NCI-H748 (cell line): ENCODE measurements around the gene JADE2.
"Not testable (repeated sequence)": the region's sequence is repeated elsewhere in the genome, so short reads cannot be mapped to it uniquely, and the experiment has no call there.

ENCODE experiments used
- DNase-seq: peaks from one replicate; lab custom pipeline; 2025; ENCODE audit not compliant: unreplicated experiment; lab: John Stamatoyannopoulos, UW

Gene JADE2

DNA sequence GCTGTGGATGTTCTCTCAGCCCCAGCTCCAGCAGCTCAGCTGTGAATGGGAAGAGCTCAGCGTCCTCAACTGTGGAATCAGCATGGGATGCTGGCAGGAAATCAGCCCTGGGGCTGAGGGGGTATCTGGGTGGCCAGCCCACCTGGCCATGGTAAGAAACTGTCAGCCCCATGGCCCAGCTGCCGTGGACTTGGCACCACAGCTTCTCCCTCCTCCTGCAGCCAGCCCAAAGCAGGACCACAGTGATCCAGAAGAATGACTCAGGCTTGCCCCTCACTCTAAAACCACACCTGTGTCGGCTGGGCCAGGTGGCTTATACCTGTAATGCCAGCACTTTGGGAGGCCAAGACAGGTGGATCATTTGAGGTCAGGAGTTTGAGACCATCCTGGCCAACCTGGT, 59.2 kb downstream of the JADE2 start:
- DNase-seq: no peak

DNA sequence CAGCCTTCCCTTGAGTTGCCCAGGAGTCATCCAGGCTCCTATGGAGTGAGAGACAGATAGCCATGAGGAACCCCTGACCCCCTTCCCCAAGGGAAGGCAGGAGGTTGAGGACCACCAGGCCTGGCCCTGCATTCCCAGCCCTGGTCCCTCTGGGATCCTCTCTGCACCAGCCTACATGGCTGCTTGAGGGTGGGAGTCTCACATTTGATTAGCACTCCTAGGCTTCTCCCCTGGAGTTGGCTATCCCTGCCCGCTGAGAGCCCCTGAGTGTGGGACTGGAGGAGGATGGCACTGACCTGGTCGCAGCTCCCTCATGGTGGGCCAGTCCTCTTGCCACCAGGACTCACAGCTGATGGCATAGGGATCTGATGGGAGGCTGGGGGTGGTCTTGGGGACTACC, 60.5 kb downstream of the JADE2 start:
- no peak for DNase-seq

DNA sequence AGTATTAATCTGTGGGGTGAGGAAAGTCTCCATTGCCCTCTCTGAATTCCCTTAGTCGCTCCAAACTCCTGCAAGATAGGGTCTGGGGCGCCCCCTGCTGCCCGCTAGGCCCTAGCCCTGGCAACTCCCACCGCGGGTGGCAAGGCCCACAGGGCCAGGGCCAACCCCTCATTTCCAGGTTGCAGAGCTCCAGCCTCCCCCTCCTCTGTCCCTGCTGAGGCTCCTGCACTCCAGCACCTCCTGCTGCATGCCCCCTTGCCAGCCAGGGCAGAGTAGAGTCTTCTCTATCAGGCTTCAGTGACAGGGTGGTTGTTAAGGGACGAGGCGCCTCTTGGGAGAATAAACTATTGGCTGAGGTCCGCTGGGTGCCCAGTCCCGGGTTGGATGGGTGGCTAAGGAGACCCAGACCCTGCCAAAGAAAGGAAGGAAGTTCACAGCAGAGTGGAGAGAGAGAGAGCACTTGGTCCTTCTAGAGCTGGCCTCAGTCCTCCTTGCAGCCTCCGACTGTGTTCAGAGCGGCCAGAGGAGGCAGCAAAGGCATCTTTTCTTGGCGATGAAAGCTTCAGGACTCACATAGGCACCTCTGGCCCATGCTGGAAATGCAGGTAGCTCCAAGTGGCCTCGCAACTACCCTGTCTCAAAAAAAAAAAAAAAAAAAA, 61.5 kb downstream of the JADE2 start:
- peak; percentile 50 for DNase-seq

DNA sequence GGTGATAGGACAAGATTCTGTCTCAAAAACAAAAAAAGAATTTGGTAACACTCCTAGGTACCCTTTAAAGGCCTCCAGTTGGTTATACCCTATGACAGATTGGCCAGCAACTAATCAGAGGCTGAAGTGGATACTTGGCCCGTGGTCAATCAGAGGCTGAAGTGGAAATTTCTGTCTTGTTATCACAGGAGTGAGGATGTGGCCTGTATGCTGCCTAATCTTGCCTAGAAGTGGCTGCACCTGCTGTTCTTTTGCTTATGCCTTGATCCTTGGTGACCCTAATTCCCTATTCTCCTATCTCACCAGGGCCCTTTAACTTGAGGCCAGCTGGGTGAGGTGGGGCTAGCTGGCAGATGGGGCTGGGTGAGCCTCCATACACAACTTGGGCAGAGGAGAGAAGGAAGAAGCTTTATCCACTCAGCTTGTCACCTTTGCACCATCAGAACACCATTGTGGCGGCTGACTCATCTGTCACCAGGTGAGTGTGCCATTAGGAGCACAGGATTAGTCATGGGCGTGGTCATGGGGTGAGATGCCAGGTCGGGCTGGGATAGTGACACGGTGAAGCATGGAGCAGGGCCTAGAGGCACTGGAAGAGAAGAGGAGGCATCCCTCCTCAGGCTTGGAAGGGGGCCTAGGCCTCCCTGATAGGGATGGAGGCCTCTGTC, 65.7 kb downstream of the JADE2 start:
- DNase-seq: no peak

DNA sequence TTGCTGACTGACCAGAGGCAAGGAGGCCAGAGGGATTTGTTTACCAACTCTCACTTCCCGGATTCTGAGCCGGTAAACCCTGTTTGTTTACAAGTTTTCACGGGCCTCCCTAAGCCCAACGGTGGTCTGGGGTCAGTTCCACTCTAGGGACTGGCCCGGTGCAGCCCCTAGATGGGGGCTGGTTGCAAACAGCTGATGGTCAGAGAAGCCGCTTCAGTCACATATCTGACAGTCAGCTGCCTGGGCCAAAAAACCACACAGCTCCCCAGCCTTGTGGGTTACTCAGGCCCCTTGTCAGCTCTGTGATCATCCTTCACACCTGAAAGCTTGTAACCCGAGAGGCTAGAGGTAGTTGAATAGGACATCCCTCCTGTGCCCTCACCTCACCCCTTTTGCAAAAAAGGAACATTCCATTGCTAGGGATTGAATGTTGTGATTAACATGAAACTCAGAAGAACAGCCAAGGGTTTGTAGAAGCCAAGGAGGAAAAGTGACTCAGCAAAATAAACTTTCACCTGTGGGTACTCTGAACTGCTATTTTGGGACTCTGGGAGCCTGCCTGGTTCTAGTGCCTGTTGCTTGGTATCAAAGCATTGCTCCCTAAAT, 66.8 kb downstream of the JADE2 start:
- DNase-seq: no peak

DNA sequence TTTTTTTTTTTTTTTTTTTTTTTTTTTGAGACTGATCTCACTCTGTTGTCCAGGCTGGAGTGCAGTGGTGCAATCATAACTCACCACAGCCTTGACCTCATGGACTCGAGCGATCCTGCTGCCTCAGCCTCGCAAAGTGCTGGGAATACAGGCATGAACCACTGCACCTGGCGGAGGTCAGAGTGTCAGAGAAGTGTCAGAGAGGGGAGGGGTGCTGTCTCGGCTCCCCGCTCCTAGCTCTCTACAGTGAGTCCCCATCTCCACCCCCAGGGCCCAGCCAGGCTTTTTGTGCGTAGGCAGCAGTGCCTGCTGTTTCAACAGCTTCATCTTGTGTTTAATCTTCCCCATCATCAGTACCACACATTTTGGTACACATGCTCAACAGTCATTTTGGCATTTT, 68.9 kb downstream of the JADE2 start:
- no peak for DNase-seq

DNA sequence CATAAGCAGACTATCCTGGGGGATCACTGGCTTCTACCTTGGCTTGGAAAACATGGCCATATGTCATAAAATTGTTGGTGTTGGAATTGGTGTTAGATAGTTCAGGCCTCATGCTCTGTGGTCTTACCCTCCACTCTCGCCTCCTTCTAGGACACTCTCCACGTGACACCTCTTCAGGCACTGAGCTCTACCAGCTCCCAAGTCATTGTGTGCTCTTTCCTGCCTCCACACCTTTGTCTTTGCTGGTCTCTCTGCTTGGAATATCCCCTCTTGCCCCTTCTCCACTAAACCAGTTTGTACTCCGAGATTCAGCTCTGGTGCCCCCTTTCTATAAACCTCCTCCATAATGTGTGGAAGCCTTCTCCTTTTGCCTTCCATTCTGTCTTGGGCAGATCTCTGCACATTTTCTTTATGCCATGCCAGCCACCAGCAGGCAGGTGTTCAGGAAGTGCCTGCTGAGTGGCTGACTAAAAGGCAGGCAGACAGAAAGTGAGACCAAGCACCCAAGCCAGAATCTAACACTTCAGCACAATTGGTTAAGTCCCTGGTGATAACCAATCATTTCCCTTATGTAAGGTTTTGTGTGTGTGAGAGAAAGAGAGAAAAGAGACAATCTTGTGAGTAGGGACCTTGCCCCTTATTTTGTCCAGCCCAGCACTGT, 69.5 kb downstream of the JADE2 start:
- DNase-seq: peak; percentile 11

DNA sequence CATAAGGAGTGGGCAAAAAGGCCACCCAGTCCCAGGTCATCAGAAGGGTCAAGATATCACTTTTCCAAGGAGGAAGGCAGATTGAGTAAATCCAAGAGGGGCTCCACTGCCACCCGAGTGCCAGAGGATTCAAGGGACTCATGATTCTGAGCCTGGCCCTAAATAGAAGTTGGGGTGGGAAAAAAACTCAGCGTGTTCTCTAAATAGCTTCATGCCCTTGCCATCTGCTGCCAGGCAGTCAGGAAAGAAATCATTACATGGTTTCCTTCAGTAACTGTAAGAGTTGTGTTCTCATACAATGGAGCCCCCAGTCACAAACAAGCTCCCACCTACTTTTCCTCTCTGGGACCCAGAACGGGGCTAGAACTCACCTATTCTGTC, 70.0 kb downstream of the JADE2 start:
- no peak for DNase-seq

DNA sequence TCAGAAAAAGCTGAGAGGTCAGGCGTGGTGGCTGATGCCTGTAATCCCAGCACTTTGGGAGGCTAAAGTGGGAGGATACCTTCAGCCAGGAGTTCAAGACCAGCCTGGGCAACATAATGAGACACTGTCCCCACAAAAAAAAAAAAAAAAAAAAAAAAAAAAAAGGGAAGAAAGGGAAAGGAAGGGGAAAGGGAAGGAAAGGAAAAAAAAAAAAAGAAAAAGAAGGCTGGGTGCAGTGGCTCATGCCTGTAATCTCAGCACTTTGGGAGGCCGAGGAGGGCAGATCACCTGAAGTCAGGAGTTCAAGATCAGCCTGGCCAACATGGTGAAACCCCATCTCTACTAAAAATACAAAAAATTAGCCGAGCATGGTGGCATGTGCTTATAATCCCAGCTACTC, 74.3 kb downstream of the JADE2 start:
- not testable (repeated sequence) for DNase-seq

DNA sequence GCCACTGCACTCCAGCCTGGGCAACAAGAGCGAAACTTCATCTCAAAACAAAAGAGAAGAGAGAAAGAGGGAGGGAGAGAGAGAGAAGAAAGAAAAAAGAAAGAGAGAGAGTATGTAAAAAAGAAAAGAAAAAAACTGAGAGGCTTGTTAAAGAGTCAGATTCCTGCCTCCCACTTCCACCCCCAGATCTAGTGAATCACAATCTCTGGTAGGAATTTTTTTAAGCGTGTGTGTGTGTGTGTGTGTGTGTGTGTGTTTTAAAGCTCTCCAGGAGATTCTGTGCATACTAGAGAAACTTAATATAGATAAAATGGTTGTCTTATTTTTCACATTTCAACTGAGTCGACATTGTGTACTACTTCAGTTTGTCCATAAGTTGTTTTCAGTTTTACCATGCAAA, 75.1 kb downstream of the JADE2 start:
- DNase-seq: no peak

DNA sequence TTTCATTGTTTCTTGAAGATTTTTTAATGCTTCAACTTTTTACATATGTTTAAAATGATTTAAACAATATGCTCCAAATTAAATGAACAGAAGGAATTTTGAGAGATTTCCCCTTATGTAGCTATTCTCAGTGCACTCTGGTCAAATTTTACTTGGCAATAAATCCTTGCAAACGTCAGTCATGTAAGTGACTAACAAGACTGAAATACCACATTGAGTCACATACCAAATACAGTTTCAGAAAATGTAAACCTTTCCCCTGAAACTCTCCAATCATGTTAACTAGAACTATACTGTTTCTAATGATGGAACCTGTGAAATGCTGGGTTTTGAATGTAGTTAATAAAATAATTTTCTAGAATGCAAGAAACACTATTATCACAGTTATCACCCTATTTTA, 77.6 kb downstream of the JADE2 start:
- DNase-seq: no peak

DNA sequence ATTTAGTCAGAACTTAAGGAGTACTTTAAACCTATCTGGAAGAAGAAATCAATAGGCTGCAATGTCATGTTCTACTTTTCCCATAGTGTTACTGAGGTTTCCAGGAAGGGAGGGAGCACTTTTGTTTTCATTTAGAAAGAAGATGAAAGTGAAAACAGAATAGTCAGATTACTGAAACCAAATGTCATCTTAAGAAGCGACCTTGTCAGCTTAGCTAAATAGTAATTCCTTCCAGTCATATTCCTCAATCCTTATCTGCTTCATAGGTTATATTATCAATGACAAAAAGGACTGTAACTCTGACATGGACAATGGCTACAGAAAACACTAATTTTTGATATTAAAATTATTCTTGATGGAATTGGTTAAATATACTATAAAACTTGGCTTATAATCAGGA, 79.4 kb downstream of the JADE2 start:
- no peak for DNase-seq

DNA sequence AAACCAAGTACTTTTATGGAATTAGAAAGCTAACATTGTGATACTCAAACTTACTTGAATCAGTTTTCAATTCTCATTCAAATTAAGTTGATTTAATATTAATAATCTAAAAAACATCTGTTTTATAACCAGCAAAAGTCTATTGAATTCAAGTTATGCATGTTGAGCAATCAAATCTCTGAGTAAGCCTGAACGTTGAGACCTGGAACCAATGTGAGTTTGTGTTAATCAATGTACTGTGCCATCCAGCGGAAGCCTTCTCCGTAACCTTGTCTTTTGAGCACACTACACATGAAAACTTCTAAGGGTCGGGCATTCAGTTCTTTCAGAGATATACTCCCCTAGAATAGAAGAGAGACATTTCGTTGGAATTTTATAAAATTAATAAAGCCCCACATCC, 81.3 kb downstream of the JADE2 start:
- no peak for DNase-seq

DNA sequence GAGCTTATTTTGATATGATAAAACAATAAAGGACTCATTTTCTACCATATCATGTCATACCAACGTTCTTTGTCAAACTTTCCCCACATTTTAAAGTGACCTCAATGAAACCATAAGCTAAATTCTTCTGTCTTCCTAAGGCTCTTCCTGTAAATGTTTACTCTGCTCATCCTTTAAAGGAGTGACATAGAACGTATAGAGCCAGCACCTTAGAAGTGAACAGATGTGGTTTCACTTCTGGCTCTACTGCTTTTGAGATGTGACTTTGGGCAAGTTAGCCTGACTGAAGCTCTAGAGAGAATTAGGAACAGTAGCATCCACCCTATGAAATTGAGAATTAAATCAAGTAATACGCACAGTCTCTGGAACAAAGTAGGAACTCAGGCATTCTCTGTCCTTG, 83.1 kb downstream of the JADE2 start:
- no peak for DNase-seq

DNA sequence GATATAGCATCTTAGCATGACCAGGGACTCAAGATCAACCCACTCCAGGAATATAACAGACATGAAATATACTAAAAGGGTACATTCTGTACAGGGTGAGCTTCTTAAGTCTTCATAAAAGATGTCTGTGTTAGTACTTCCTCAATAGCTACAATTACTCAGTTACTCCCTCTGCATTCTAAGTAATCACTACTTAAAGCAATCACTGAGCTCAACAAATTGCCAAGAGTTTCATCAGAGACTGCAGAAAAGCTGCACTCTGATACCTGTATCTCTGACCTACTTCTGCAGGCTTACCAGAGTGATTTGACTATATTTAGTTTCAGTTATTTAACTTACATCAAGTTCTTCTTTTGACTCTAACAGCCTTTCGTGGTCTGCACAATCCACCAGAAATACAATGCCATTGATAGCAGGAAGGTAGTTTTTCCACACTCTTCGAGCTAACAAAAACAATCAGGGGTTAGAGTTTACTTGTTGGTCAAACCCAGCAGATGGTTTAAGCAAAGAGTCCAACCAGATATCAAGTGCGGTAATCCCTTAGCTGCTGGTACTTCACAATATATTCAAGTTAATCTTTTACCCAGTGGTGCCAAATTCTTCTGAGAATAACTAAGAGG, 83.9 kb downstream of the JADE2 start:
- no peak for DNase-seq

DNA sequence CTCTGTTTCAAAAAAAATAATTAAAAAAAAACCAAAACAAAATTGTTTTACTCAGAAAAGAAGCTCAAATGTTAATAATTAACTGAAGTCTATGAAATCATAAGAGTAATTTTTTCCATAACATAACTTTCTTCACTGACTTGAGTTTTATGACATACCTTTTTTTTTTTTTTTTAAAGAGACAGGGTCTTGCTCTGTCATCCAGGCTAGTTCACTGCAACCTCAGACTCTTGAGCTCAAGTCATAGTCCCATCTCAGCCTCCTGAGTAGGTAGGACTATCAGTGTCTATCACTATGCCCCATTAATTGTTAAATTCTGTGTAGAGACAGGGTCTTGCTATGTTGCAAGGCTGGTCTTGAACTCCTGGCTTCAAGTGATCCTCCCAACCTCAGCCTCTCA, 85.3 kb downstream of the JADE2 start:
- no peak for DNase-seq

DNA sequence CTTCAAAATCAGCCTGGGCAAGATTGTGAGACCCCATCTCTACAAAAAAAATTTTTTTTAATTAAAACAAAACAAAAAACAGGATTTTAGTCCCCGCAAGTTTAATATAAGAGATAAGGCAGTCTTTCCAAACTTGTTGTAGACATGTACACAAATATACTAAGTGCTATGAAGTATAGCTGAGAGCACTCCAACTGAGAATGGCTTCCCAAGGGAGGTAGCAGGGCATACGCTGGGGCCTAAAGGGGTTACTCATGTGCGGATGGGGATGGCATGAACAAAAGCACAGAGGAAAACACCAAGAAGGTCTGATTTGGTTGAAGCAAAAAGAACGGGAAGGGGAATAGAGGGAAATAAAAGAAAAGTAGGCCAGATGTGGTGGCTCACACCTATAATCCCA, 86.0 kb downstream of the JADE2 start:
- DNase-seq: no peak

DNA sequence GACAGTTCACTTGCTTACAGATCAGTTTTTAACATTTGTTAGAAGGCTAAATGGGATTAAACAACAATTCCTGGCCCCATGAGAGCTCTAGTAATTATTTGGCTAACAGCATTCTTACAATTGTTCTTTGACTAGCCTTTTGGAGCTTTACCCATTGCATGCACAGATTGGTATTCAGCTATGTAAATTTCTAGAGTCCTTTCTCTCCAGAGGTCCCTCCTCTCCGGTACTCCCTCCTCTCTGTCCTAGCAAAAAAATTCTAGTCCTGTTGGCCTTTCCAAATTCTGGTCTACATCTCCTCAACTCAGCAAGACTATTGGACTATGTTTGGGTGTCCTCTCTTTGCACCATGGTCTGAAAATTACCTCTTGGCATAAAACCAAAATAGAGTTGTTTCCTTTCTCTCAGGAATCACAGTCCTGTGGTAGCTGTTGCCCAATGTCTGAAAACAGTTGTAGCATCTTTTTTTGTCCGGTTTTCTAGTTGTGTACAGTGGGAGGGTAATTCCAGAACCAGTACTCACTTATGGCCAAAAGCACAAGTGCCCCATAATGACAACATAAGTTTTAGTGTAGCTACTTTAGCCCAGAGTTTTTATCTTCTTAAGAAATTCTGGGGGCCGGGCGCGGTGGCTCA, 89.1 kb downstream of the JADE2 start:
- DNase-seq: no peak

DNA sequence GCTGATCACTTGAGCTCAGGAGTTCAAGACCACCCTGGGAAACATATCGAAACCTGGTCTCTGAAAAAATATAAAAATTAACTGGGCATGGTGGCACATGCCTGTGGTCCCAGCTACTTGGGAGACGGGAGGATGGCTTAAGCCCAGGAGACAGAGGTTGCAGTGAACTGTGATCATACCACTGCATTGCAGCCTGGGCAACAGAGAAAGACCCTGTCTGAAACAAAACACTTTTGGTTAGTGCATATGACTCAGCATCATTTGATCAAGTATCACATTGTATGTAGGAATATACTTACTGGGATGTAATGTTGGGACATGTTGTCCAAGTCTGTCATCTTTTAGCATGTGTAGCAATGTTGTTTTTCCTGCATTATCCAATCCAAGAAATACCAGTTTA, 95.2 kb downstream of the JADE2 start:
- DNase-seq: no peak

DNA sequence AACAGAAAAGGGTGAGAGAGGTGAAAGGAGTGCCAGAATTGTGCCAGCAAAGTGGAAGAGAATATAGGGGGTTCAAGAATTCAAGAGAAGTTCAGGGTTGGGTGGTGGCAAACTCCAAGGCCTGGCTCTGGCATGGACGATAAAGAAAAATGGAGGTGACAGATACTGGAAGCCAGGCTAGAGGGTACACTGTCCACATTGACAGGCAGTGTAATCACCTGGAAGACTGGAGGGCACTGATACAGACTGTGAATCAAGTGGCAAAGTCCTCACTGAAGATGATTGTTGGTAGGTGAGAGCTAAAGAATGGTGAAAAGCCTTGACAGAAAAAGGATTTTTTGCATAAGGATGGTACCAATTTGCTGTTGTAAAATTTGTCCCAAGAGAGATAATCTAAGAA, 100.1 kb downstream of the JADE2 start:
- no peak for DNase-seq

DNA sequence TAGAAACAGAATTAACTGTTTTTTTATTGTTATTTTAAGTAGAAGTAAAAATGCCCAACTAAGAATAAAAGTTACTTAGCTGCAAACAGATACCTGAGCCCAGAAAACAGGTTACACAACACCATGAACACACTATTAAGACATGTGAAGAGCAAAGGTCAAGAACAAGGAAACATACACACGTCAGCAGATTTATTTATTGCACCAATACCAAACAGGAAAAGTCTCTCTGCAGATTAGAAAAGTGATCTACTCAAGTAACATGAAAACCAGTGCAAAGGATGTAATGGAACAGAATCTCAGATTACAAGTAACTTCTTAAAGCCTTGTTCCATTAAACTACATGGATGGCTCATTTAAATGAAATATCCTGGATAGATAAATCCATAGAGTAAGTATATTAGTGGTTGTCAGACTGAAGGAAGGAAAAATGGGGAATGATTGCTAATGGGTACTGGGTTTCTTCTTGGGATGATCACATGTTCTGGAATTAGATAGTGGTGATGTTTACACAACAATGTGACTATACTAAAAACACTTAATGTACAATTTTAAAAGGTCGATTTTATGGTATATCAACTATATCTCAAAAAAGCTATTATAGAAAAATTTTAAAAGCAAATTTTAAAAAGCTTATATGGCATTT, 101.0 kb downstream of the JADE2 start:
- no peak for DNase-seq
